ENCODE measurements around the gene TOR1AIP1.

DNA sequence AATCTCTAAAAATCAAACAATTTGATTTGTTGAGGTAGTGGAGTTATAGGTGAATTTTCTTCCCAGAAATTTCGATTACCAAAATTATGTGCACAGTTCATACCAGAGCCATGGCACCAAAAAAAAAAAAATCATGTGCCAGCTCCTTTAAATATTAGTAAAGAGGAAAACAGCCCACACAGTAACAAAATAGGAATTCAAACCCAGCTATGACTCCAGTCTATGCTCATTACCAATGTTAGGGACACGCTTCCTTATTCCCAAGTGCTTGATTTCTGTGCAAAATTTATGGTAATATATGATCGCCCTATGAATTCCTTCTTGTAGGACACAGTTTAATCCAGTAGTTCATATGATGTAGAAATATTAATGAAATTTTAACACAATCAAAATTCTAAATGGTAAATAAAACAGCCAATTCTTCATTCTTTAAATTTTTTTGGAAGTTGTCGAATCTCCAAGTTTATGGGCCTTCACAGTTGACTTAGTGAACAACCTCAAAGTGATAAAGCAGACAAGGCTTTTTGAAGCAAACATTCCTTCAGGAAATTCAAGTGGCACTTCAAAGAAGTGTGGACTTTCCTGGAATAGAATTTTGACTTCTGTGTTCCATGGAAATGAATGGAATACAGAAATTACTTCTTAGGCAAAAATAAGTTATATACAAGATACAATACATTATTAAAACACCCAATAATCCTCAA is 6.3 kb upstream of the TOR1AIP1 start:
- TF ChIP-seq EZH2 (IDR thresholded peaks at IDR 0.05; ENCODE audit: borderline replicate concordance, low read depth, low read length, severe bottlenecking): no peak
- TF ChIP-seq CTCF (IDR thresholded peaks at IDR 0.05; ENCODE audit: borderline replicate concordance, extremely low read depth, low read length, poor library complexity, severe bottlenecking): no peak

All from DND-41 (cell line).